HFF-Myc (cell line): ENCODE measurements around the gene MSI2.

Experiments used
- DNase-seq: peaks from one replicate; pipeline ENCODE4 v3.0.0-alpha.2; 2011; ENCODE audit warnings: low read depth; ENCODE audit errors: extremely low read depth
- H3K4me3 ChIP-seq: replicated peaks from 2 replicates; pipeline ENCODE4 v1.5.1; 2011; ENCODE audit warnings: low read depth, mild to moderate bottlenecking, control low read depth, low read length
- TF ChIP-seq, protein P1 (sequence below): IDR thresholded peaks from 2 replicates; pipeline ENCODE4 v1.5.1; 2012; ENCODE audit warnings: mild to moderate bottlenecking, low read depth, low read length, control low read depth; ENCODE audit errors: missing control alignments

MSI2 gene

DNA sequence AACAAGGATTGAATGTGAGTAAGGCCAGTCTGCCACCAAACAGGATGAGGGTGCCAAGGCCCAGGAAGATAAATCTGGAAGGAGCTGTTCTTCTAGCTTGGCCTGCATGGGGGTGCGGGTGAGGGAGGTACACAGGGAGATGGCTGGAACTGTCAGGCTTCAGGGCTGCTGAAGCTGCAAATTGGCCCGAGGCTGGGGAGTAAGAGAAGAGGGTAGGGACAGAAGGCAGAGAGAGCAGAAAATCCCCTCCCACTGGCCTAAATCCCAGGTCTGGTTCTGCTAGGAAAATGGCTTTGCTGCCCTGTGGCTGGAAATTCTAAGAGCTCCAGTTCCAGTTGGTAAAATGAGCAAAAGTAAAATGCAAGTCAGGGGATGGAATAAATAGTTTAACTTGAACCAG is 400.9 kb downstream of the MSI2 start:
- no peak for DNase-seq
- TF ChIP-seq, protein P1, sequence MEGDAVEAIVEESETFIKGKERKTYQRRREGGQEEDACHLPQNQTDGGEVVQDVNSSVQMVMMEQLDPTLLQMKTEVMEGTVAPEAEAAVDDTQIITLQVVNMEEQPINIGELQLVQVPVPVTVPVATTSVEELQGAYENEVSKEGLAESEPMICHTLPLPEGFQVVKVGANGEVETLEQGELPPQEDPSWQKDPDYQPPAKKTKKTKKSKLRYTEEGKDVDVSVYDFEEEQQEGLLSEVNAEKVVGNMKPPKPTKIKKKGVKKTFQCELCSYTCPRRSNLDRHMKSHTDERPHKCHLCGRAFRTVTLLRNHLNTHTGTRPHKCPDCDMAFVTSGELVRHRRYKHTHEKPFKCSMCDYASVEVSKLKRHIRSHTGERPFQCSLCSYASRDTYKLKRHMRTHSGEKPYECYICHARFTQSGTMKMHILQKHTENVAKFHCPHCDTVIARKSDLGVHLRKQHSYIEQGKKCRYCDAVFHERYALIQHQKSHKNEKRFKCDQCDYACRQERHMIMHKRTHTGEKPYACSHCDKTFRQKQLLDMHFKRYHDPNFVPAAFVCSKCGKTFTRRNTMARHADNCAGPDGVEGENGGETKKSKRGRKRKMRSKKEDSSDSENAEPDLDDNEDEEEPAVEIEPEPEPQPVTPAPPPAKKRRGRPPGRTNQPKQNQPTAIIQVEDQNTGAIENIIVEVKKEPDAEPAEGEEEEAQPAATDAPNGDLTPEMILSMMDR = no peak
- H3K4me3 ChIP-seq = no peak overlapping the region

DNA sequence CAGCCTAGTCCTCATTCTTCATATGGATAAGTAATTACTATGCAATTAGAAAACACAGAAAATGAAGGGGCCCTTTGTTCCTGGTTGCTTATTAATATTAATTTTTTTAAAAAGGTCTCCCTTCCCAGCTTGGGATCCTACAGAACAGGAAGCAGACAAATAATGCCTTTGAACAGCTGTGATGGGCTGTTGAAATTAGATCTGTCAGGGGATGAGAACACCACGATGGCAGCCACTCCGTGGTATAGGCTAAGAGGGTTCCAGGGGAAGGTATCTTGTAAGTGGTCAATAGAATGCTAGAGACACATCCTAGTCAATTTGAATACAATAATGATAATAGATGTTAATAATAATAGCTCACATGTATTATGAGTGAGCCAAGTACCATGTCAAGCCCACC is 405.7 kb downstream of the MSI2 start:
- TF ChIP-seq, protein P1 = no peak
- no peak overlapping the region for H3K4me3 ChIP-seq
- DNase-seq = no peak

DNA sequence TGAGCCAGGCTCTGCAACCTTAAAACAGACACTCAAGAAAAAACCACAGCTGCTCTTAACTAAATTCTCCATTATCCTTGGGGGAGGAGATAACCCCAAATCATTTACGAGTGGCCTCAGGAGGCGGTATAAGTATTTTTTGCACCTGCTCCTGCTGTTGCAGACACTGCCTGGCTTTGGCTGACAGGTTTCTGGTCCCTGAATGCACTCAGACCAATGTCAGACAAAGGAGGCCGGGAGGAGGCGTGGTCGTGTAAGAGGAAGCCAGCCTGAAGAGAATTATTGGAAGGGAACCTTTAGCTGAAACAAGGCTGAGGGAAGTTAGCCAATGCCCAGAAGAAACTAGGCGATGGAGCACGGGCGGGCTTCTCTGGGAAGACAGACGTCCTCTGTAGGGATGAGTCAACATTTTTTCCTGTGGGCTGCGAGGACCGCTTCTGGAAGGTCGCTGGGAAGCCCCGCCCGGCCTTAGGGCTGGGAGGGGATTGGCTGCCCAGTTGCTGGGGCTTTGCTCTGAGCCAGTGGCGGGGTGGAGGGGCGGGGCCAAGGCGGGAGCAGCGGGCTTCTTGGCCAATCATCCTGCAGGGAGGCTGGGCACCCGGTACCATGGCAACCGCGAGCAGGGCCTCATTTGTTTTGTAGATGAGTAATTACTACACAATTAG is 406.5 kb downstream of the MSI2 start:
- no peak overlapping the region for H3K4me3 ChIP-seq
- TF ChIP-seq, protein P1 = no peak
- peak; percentile 96 for DNase-seq

DNA sequence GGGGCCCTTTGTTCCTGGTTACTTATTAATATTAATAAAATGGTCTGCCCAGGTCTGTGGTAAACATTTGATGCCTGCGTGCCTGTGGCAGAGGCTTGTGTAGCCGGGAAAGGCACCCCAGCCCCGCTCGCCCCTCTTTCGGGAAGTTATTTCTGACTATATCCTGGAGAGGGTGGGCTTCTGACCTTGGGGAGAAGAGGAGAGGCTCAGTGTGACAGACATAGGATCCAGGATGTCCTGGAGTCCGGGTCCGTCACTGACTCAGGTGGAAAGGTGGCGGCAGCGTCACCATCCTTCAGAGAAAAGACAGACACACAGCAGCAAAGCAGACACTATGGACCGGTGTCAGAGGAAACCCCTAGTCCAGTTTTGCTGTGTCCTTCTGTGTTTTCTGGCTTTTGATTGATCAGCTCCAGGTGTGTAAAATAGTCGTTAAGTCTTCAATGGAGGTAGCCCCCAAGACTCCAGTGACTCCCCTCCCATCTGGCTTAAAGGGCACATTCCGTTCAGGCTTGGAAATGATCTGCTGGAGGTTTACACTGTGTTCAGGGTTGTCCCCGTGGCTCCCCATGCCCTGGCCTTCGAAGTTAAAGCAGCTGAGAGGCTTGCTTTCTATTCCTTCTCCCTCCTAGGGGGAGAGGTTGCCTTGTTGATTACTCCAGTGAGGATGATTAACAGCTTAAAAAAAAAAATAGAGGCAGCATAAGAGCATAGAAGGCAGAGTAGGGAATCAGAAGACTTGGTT is 407.2 kb downstream of the MSI2 start:
- TF ChIP-seq, protein P1 = no peak
- DNase-seq = no peak
- H3K4me3 ChIP-seq = no peak overlapping the region

DNA sequence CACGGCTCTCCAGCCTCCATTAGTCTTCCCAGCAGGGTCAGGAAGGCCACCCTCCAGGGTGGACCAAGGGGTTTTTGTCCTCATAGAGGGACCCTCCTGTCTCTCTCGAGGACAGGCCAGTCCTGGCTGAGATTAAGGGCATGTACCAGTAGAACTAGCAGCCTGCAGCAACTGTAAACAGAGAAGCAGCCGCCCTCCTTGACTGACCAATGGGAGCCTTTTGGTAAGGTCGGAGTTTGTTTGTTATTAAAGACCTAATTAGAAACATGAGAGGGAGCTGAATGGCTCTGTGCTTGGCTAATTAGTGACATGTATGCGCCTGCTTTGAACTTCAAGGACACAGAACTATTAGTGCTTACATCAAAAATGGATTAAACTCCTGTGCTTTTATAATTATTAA is 408.8 kb downstream of the MSI2 start:
- DNase-seq = no peak
- no peak overlapping the region for H3K4me3 ChIP-seq
- TF ChIP-seq, protein P1 = no peak

DNA sequence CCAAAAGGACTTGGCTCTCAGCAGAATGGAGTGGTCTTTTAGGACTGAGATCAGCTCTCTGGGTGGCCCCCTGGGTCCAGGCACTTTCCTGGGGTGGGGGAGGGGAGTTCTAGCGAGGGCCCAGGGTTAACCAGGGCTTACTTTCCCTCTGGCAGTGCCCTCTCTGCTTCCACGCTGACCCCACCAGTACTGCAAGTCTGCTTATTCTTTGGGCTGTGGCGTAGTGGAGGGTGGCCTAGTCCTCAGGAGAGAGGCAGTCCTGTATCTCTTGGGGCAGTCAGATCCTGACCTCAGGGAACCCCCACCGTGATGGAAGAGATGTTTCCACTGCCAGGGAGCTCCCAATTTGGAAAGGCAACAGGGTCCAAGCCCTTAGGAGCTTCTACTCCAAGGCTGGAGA is 409.4 kb downstream of the MSI2 start:
- DNase-seq = no peak
- TF ChIP-seq, protein P1 = no peak
- H3K4me3 ChIP-seq = no peak overlapping the region
